Measurements from ENCODE around the gene PTPRN2. TPM values are rescaled to one million over a fixed set of nuclear protein-coding genes. Genes with fewer than 3 reads are reported as not detected.
A peak's percentile ranks its signal among the peaks of the same experiment; 100 is the strongest.

Gene PTPRN2
- total and polyA plus RNA-seq, 2 of the 13 experiments (the other 11 are each of a cell fraction or from before 2014, with no cell fraction given) = 2.5 to 24.2 TPM

DNA sequence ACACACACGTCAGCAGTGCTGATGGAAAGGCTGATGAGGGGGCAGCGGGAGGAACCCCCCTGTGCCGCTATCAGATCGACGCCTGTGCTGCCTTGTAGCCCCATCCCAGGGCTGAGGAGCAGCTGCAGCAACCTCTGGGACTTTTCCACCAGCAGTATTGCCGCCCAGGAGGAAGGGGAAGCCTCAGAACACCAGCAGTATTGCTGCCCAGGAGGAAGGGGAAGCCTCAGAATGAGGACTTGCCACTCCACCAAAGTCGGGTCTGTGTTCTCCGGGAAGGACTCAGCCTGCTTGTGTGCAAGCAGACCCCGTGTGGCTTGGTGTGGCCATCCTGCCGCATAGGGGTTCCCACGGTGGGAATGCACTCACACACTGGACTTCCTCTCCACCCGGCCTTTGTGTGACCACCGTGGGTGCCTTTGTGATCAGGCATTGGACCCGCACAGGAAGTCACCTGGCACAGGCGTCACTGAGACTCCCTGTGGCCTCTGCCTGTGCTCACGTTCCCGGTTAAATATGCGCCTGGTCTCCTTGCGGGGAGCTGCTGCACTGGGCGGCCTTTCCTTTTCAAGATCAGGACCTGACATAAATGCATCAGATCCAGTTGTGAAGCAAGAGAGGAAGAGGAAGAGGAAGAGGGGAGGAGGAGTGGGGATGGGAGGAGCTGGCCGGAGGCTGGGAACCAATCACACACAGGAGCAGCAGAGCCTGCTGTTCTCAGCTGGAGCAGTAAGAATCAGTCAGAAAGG is 1002.3 kb downstream of the PTPRN2 start:
- ATAC-seq (peak; percentile 13; the same call in 1 of the 3 replicates), FAIRE-seq (no peak), DNase-seq (ENCODE audit: low spot score) (no peak)
- no peaks in the 10 kb centered on the region for H3K9me3 ChIP-seq (ENCODE audit: low read length)
- CTCF ChIA-PET (ENCODE audit: low intra/inter-chr PET ratio, low total read pairs) = no interaction called here
- H3K4me1 ChIP-seq (ENCODE audit: insufficient read depth, low read length) = no peaks in the 10 kb centered on the region; the same call in 1 of the 2 replicates
- 65% methylated on average over 13 of the region's 21 CpGs for WGBS (ENCODE audit: low lambda C conversion rate)
- no peak overlapping the region for H3K9ac ChIP-seq (ENCODE audit: insufficient read depth, low read depth, low read length)
- no peak overlapping the region for H3K4me2 ChIP-seq (ENCODE audit: low read depth, low read length)
- no TSS peak for BruUV-seq (replicated peaks)
- no peaks in the 10 kb centered on the region for H3K36me3 ChIP-seq (replicated peaks in 1 of 2; ENCODE audit: control insufficient read depth in 1 of 2, insufficient read depth in 2 of 2, low read length in 2 of 2)
- POLR2A ChIA-PET = no interaction called here
- peaks cover 3 to 64% of the 10 kb centered on the region in 2 experiments for H3K27me3 ChIP-seq (ENCODE audit: control insufficient read depth in 1 of 2, insufficient read depth in 2 of 2, low read length in 2 of 2)
- in situ Hi-C loops (cut with HindIII; ENCODE audit: extremely low pct_ligation_motif_present, low pct_unique_long_range_greater_than_20kb) (no loop called here), intact Hi-C loops (cut with micrococcal nuclease; ENCODE audit: unreplicated experiment) (no loop called here)
- no peak overlapping the region for H3K27ac ChIP-seq (ENCODE audit: extremely low read length, insufficient read depth, low read length)
- no peaks in the 10 kb centered on the region for H3K79me2 ChIP-seq (ENCODE audit: insufficient read depth, low read length)
- no peaks in the 10 kb centered on the region for H4K20me1 ChIP-seq (ENCODE audit: insufficient read depth, low read length)
- no peak overlapping the region for H3K4me3 ChIP-seq (replicated peaks in 1 of 3; ENCODE audit: insufficient read depth in 1 of 3, low read depth in 2 of 3, low read length in 3 of 3)
- no peak overlapping the region for H2AFZ ChIP-seq (ENCODE audit: low read length)
- TF ChIP-seq EZH2 (conservative IDR thresholded peaks at IDR 0.05; ENCODE audit: low read depth, low read length) = peak; percentile 85
- TF ChIP-seq, protein P1, sequence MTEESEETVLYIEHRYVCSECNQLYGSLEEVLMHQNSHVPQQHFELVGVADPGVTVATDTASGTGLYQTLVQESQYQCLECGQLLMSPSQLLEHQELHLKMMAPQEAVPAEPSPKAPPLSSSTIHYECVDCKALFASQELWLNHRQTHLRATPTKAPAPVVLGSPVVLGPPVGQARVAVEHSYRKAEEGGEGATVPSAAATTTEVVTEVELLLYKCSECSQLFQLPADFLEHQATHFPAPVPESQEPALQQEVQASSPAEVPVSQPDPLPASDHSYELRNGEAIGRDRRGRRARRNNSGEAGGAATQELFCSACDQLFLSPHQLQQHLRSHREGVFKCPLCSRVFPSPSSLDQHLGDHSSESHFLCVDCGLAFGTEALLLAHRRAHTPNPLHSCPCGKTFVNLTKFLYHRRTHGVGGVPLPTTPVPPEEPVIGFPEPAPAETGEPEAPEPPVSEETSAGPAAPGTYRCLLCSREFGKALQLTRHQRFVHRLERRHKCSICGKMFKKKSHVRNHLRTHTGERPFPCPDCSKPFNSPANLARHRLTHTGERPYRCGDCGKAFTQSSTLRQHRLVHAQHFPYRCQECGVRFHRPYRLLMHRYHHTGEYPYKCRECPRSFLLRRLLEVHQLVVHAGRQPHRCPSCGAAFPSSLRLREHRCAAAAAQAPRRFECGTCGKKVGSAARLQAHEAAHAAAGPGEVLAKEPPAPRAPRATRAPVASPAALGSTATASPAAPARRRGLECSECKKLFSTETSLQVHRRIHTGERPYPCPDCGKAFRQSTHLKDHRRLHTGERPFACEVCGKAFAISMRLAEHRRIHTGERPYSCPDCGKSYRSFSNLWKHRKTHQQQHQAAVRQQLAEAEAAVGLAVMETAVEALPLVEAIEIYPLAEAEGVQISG (CRISPR knock-in tag; IDR thresholded peaks at IDR 0.05) = no peak
- TF ChIP-seq, protein P2, sequence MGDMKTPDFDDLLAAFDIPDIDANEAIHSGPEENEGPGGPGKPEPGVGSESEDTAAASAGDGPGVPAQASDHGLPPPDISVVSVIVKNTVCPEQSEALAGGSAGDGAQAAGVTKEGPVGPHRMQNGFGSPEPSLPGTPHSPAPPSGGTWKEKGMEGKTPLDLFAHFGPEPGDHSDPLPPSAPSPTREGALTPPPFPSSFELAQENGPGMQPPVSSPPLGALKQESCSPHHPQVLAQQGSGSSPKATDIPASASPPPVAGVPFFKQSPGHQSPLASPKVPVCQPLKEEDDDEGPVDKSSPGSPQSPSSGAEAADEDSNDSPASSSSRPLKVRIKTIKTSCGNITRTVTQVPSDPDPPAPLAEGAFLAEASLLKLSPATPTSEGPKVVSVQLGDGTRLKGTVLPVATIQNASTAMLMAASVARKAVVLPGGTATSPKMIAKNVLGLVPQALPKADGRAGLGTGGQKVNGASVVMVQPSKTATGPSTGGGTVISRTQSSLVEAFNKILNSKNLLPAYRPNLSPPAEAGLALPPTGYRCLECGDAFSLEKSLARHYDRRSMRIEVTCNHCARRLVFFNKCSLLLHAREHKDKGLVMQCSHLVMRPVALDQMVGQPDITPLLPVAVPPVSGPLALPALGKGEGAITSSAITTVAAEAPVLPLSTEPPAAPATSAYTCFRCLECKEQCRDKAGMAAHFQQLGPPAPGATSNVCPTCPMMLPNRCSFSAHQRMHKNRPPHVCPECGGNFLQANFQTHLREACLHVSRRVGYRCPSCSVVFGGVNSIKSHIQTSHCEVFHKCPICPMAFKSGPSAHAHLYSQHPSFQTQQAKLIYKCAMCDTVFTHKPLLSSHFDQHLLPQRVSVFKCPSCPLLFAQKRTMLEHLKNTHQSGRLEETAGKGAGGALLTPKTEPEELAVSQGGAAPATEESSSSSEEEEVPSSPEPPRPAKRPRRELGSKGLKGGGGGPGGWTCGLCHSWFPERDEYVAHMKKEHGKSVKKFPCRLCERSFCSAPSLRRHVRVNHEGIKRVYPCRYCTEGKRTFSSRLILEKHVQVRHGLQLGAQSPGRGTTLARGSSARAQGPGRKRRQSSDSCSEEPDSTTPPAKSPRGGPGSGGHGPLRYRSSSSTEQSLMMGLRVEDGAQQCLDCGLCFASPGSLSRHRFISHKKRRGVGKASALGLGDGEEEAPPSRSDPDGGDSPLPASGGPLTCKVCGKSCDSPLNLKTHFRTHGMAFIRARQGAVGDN (CRISPR knock-in tag; IDR thresholded peaks at IDR 0.05) = peak; percentile 14; the same call in 1 of the 2 replicates
